Posterior cingulate gyrus (tissue), 11 donors: ENCODE results near the gene HCFC1R1.

ENCODE experiments used
- DNase-seq, 10 donors: peaks; one replicate each; pipeline versions ENCODE4 v3.0.0 to v3.0.0-alpha.2; 2020 to 2021; ENCODE audit warnings: mixed read lengths in 3 of 10
- intact Hi-C: fragments of 100-400 bp; cut with DNase I; formaldehyde crosslinking; loops from one replicate; pipeline ENCODE4 v1.15.1; 2023

The HCFC1R1 gene

DNA sequence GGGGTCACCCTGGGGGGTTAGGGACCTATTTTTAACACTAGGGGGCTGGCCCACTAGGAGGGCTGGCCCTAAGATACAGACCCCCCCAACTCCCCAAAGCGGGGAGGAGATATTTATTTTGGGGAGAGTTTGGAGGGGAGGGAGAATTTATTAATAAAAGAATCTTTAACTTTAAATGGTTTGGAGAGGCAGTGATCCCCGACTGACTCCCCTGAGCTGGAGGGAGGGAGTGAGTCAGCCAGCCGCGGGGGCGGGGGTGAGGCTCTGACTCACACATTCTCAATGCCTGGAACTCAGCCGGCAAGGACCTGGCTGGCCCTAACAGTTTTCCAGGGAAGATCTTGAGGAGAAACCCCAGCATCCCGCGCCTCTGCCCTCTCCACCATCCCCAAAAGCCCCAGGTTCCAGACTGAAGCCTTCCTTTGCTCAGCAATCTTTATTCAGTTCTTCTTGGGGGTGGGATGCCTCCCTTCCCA, 1.5 kb downstream of the HCFC1R1 start:
- intact Hi-C loops = no loop called here
- peak in 9 of 10 donors; percentile 55 to 98 (median 76) for DNase-seq

DNA sequence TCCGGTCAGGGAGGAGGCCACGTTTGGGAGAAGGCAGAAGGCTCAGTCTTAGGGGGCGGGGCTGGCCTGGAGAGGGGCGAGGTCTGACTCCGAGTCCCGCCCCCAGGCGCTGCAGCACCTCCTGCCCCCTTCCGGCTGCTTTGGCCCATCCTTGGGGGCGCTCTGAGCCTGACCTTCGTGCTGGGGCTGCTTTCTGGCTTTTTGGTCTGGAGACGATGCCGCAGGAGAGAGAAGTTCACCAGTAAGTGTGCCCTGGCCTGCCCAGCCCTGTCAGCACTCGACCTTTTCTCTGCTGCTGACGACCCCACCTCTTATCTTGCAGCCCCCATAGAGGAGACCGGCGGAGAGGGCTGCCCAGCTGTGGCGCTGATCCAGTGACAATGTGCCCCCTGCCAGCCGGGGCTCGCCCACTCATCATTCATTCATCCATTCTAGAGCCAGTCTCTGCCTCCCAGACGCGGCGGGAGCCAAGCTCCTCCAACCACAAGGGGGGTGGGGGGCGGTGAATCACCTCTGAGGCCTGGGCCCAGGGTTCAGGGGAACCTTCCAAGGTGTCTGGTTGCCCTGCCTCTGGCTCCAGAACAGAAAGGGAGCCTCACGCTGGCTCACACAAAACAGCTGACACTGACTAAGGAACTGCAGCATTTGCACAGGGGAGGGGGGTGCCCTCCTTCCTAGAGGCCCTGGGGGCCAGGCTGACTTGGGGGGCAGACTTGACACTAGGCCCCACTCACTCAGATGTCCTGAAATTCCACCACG, 2.1 kb downstream of the HCFC1R1 start:
- DNase-seq = peak in 4 of 10 donors; percentile 6 to 90 (median 29)

DNA sequence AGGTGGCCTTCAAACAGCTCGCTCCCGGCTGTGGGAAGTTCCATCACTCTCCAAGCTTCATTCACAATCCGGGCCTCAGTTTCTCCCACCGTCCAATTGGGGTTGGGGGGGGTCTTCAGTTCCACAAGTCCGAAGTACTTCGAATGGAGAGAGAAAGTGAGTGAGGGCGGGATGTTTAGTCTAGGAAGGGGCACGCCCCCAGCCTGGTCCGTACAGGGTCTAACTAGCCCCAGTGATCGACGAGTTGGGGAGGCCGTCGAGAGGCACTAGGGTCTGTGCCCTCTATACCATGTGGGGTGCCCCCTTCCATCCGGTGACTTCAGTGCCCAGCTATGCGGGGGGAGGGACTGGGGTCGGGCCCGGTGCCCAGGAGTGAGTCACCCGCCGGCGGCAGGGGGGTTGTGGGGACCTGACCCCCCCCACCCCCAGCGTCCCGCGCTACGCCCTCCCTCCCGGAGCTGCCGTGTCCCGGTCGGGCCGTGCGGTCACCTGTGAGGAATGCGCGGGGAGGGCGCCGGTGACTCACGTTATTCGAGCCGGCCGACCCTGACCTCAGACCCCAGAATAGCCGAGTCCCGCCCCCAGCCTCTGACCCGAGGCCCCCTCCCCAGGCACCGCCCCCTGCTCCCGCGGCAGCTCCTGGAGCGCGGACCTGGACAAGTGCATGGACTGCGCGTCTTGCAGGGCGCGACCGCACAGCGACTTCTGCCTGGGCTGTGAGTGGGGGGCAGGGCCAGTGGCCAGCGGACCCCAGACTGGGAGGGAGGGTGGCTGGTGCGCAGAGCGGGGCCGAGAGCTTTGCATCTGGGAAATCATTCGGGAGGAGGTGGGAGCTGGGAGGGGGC, 2.9 kb downstream of the HCFC1R1 start:
- intact Hi-C loops = loop anchor here (2.0 kb wide), 1 partner anchor 16 kb away; no protein-coding TSS in a partner anchor
- peak in 5 of 10 donors; percentile 9 to 91 (median 60) for DNase-seq

More for the DNA sequence above, 2.1 kb downstream of the HCFC1R1 start:
- intact Hi-C loops = loop anchor here (2.0 kb wide), 1 partner anchor 17 kb away; no protein-coding TSS in a partner anchor

DNA sequence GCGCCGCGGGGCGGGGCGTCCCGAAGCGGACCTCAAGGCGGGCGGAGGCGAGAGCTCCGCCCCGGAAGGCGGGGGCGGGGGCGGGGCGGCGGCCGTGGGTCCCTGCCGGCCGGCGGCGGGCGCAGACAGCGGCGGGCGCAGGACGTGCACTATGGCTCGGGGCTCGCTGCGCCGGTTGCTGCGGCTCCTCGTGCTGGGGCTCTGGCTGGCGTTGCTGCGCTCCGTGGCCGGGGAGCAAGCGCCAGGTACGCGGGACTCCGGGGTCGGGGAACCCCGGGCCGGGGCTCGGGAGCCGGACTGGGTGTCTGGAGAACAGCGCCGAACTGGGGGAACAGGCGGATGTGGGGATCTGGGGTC, 3.5 kb downstream of the HCFC1R1 start, which contains the start of gene TNFRSF12A:
Gene TNFRSF12A, plus strand, starts transcription at position 122 of the 357 bp plus-strand sequence. Its CDS starts 30 bp downstream, at position 152.
- intact Hi-C loops = loop anchor here (2.0 kb wide), 1 partner anchor 15 kb away; no protein-coding TSS in a partner anchor
- peak in 3 of 10 donors; percentile 22 to 89 (median 61) for DNase-seq

DNA sequence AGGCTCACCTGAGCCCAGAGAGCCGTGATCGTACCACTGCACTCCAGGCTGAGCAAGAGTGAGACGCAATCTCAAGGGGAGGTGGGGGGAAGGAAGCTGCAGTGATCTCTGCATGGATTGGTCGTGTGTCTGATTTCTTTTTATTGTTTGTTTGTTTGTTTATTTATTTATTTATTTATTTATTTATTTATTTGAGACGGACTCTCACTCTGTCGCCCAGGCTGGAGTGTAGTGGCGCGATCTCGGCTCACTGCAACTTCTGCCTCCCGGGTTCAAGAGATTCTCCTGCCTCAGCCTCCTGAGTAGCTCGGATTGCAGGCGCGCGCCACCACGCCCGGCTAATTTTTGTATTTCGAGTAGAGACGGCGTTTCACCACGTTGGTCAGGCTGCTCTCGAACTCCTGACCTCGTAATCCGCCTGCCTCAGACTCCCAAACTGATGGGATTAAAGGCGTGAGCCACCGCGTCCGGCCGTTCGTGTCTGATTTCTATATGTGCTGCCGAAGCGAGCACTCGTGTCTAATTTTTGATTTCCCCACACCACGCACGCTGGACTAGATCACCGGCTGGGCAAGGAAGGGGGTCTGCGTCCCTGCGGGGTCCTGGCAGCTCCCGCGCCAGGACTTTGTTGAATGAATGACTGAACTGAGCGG, 4.0 kb downstream of the HCFC1R1 start:
- DNase-seq = no peak
- intact Hi-C loops = loop anchor here (2.0 kb wide), 1 partner anchor 15 kb away; no protein-coding TSS in a partner anchor

DNA sequence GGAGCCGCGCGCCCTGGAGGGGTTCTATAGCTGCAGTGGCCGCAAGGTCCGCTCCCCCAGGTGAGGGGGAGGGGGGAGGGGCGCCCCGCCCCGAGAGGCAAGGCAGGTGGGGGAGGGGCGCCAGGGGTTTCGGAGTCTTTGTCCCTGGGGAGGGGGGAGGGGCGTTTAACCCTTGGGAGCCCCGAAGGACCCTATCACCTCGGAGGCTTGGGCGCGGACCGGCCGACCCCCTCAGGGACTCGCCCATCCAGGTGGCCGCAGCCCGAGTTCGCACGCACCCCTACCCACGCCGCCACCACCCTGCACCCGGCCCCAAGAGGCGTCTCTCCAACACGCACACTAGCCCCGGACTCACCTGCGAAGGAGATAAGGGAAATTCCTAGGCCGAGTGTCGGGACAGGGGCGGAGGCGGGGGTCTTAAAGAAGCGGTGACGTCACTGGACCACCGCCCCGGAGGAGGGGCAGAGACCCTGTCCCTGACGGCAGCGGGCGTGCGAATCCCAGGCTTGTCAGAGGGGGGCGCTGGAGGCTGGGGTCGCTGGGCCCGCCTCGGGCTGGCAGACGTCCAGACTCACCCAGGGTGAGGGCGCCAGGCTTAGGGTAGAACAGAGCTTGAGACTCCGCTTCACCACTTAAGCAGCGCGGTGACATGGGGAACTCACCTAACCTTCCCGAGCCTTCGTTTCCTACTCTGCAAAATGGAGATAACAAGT, 5.8 kb downstream of the HCFC1R1 start, which contains the start of gene CLDN6:
Gene CLDN6, minus strand, starts transcription at position 390 of the 713 bp plus-strand sequence. CDS start 2,162 bp downstream, outside the sequence.
- no peak for DNase-seq
- intact Hi-C loops = no loop called here

DNA sequence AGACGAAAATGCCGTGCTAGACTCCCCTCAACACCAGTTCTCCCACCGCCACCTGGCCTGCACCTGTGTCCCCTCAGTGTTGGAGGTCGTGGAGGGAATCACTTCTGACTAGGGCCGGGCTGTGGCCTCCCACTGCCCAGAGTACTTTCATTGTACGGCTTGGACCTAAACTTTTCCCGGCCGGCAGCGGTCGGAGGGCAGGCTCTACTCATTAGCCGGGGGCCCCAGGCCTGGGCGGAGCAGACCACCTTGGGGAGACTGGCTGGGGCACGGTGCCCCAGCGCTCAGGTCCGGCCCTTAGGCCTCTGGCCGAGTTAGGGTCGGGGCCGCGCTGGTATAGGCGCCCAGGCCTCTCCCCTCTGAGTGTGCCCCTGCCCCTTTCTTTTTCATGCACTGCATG, 6.4 kb downstream of the HCFC1R1 start:
- intact Hi-C loops = no loop called here
- DNase-seq = no peak

DNA sequence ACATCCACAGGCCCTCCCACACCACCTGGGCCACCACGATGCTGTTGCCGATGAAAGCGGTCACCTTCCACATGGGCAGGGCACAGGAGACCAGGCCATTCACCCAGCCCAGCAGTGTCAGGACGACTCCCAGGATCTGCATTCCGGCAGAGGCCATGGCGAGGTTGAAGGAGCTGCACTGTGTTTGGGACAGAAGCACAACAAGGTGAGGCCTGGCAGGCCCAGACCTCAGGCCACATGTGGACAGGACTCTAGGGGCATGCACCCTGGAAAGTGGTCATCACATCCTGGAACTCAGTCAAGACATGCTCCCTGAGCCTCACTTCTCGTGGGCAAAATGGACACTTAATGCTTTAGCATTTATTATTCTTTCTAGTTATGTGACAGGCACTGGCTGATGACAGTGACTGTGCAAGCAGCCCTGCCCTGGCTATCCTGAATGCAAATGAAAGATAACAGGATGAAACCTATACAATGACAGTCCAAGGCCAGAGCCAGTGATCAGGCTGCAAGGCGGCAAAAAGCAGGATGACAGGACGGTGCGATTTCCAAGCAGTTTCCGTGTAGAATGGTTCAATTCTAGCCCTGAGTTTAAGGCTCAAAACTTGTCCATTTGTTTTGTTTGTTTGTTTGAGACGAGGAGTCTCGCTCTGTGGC, 7.7 kb downstream of the HCFC1R1 start:
- DNase-seq = no peak
- intact Hi-C loops = no loop called here

DNA sequence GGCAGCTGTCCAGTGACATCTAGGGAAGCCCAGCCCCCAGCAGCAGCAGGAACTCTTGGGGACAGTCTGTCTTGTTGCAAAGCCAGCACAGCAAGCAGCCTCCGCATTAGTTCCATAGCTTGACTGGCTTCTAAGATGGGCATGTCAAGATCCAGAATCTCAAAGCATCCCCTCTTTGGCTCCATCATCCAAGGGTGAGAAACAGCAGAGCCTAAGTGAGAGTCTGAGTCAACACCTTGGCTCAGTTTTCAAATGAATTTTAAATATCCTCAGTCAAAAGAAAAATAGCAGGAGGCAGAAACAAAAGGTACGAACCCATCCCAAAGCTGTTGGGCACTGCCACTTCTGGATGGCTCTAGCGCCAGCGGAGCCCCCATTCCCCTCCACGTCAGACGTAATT, 8.8 kb downstream of the HCFC1R1 start:
- intact Hi-C loops = no loop called here
- DNase-seq = no peak

DNA sequence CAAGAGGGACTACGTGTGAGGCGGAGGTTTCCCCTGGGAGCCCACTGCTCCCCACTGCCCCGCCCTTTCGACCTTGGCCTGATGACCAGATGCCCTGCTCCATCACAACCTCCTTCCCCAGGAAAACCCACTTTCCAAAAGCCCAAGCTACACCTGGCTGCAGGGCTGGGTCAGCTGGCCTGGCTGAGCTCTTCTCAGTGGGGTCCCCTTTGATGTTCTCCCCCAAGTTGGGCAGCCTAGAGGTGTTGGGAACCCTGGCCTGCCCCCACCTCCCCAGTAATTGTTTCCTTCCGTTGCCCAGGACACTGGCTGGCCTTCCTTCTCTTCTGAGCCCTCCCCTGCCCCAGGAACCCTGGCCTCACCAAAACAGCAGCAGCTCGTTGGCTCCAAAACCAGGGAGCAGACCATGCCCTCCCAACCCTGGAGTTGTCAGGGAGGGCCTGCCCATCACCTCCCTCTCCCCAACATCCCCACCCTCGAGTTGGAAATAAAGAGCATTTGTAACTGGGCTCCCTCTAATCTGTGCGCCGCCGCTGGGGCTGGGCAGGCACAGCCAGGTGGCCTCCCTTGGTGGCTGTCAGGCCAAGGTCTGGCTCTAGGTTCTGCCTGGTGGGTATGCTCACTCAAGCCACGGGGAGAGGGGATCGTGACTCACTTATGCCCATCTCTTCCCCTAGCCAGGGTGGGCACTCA, 9.6 kb downstream of the HCFC1R1 start:
- DNase-seq = no peak
- intact Hi-C loops = no loop called here

DNA sequence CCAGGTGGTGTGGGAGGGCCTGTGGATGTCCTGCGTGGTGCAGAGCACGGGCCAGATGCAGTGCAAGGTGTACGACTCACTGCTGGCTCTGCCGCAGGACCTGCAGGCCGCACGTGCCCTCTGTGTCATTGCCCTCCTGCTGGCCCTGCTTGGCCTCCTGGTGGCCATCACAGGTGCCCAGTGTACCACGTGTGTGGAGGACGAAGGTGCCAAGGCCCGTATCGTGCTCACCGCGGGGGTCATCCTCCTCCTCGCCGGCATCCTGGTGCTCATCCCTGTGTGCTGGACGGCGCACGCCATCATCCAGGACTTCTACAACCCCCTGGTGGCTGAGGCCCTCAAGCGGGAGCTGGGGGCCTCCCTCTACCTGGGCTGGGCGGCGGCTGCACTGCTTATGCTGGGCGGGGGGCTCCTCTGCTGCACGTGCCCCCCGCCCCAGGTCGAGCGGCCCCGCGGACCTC, 10.2 kb downstream of the HCFC1R1 start:
- no peak for DNase-seq
- intact Hi-C loops = no loop called here

DNA sequence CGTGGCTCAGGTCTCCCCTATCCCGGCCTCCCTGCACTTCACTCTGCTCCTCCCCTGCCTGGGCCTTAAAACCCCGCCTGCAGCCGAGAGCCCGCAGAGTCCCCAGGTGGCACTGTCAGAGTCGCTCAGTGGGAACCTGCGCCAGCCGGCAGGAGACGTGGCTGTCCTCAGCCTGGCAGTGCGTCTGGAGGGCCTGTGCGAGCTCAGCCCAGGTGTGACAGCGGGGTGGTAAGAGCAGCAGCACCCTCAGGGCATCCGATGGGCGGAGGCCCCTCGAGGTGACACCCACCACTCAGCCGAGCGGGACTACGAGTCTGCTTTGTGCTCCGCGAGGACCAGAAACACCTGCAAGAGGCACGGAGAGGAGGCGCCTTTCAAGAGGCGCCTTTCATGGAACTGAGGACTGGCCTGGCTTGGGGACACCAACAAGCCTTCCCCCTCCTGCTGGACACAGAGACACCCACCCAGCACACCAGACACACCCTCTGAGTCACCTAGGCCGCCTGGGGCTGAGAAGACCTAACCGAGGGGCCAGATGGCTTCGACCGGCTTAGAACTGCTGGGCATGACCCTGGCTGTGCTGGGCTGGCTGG, 10.8 kb downstream of the HCFC1R1 start, which contains the start of gene CLDN9:
Gene CLDN9, plus strand, starts transcription at position 96 of the 593 bp plus-strand sequence. Its CDS starts 440 bp downstream, at position 536.
- intact Hi-C loops = no loop called here
- DNase-seq = peak in 1 of 10 donors; percentile 61

DNA sequence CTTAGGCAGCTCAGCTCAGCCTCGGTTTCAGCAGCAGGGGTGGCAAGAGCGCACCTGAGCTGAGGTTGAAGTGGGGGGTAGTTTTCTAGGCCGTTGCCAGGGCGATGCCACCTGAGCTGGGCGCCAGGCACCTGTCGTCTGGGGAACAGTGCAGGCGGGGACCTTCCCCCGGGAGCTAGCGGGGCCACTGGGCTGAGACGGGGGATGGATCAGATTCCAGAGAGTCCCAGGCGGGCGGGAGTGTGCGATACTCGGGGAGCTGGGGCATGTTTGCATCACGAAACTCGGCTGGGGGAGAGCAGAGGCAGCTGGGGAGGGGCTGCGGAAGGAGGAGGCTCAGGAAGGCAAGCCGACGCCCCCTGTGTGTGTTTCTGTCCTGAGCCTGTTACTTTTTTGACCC, 11.5 kb downstream of the HCFC1R1 start:
- intact Hi-C loops = no loop called here
- DNase-seq = no peak

DNA sequence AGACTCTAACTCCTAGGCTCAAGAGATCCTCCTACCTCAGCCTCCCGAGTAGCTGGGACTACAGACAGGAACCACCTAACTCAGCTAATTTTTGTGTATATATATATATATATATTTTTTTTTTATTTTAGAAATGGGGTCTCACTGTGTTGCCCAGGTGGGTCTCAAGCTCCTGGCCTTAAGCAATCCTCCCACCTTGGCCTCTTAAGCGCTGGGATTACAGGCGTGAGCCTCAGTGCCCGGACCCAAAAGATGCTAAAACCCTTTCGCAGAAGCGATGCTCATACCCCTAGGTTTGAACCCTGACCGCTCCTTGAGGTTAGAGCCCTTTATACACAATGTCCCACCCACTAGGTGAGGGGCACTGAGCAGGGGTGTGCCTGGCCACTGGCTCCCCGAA, 13.2 kb downstream of the HCFC1R1 start:
- intact Hi-C loops = no loop called here

DNA sequence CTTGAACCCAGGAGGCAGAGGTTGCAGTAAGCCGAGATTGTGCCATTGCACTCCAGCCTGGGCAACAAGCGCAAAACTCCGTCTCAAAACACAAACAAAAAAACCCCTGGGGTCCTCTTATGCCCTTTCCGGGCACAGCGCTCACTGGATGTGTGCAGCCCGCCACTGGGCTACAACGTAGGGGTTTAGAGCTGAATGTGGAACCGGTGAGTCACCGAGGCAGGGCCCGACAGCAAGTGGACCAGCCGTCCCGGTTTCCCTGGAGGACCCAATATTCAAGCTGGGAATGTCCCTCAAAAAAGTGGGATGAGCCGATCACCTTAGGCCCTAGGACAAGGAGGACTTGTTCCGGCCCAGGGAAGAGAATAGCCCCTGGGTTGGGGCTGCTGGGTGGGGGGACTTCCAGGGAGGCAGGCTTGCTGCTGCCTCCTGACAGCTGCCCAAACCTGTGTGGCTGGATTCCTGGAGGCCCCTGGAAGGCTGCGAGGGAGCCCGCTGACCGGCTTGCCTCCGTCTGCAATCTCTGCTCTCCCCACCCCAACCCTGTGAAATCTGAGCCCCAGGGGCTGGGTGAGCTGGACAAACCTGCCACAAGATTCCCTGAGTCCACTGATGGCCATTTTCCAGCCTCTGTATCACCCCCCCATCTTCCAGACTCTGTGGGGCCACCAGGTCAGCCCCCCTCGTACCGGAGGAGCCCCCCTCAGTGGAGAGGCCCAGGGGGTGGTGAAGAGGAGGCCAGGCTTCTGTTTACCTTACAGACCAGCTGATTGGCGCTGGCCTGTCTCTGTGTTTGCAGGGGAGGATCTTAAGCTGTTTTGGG, 14.0 kb downstream of the HCFC1R1 start:
- intact Hi-C loops = no loop called here
- DNase-seq = no peak

More for the DNA sequence above, 13.2 kb downstream of the HCFC1R1 start:
- no peak for DNase-seq

DNA sequence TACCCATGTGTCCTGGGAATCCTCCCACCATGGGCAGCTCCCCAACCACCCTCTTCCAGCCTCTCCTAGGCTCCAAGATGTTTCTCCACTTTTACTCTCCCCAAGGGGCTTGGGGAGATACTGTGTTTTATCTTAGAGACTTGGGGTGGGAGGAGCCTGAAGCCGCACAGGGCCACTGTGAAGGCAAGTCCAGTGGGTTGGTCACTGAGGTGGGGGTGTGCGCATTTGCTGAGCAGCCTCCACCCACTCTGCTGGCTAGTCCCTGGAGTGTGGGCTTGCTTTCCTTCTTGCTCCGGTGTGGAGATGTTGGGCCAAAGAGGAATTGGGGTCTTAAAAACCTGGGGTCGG, 15.1 kb downstream of the HCFC1R1 start:
- DNase-seq = no peak
- intact Hi-C loops = no loop called here

DNA sequence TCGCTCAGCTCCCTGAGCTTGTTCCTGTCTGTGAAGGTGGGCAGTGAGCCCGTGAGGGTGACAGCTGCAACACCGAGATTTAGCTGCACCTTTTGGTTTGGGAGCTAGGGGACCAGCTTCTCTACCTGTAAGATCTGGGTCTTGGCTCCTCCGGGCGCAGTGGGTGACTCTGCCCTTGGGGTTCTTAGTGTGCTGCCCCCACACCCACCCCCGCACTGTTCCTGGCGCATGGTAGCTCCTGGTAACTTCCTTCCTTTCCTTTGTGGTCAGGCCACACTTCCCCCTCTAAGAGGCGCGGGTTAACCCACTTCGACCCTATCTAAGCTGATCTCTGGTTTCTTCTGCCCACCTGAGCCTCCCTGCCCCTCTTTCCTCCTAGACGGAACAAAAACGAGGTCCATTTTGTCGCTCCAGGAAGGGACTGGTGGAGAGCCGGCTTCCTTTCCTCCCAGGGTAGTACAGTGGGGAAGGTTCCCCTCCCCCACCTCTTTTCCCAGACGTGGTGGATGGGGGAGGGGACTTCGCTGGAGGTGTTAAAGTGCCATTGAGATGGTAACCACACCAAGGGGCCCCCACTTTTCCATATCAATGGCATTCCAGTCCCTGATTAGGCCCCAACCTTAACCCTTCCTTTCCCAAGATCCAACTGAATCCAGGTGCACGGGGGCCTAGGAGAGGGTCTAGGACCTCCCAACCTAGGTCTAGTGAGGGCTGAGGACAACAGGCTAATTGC, 15.6 kb downstream of the HCFC1R1 start:
- DNase-seq = no peak
- intact Hi-C loops = no loop called here
